GM12878 (cell line): ENCODE measurements around the gene SIRT7. TPM values are rescaled to one million over a fixed set of nuclear protein-coding genes. Genes with fewer than 3 reads are reported as not detected.

ENCODE experiments used
- ATAC-seq: fragments of 200-7000 bp; cut with Tn5 transposase; 3 replicates; pipeline ENCODE4 v1.9.1; 2020; ENCODE audit warnings: mild to moderate bottlenecking, moderate library complexity
- BruUV-seq: library from RNA; stranded (reverse); fragments of 400-500 nt; replicated peaks from 2 replicates; lab custom pipeline; 2021; lab: Mats Ljungman, UMichigan
- CTCF ChIA-PET: fragments of 300-600 bp; sonication (Branson Sonifier 250); formaldehyde crosslinking; extraction: SDS; loops from one replicate; lab custom pipeline; 2021; ENCODE audit warnings: inconsistent platforms; lab: Yijun Ruan, JAX
- POLR2A ChIA-PET: fragments of 350-600 bp; formaldehyde crosslinking; extraction: SDS; loops from one replicate; lab custom pipeline; 2021; ENCODE audit warnings: inconsistent platforms; lab: Charles Lee
- RAD21 ChIA-PET: fragments of 300-600 bp; sonication (Branson Sonifier 250); formaldehyde crosslinking; loops from one replicate; lab custom pipeline; 2023; ENCODE audit warnings: antibody characterized with exemption; ENCODE audit not compliant: unreplicated experiment; lab: Charles Lee
- SMC1A ChIA-PET: fragments of 300-600 bp; sonication (Branson Sonifier 250); formaldehyde crosslinking; loops from one replicate; lab custom pipeline; 2023; ENCODE audit not compliant: unreplicated experiment, uncharacterized antibody; lab: Charles Lee
- DNase-seq: peaks from one replicate; pipeline ENCODE4 v3.0.0-alpha.2; 2011; ENCODE audit warnings: low read depth, low spot score
- FAIRE-seq: peaks from 3 replicates; lab custom pipeline; 2011; peaks lifted over from hg19 to GRCh38; lab: Jason Lieb, UNC
- H2AFZ ChIP-seq: 2 replicates; pipeline ENCODE4 v1.6.0; 2011; ENCODE audit warnings: low read depth, low read length, control low read depth; ENCODE audit not compliant: control insufficient read depth
- H3K27ac ChIP-seq: 2 replicates; pipeline ENCODE4 v1.5.1; 2011; ENCODE audit warnings: control low read depth; ENCODE audit not compliant: control insufficient read depth, insufficient read depth
- H3K27me3 ChIP-seq, 2 experiments: replicated peaks in 1 of 2; 2 replicates each; pipeline versions ENCODE4 v1.6.0 to v1.6.1; 2011; ENCODE audit warnings: low read length in 1 of 2; ENCODE audit not compliant: control insufficient read depth in 2 of 2, insufficient read depth in 2 of 2
- H3K36me3 ChIP-seq, 2 experiments: 2 replicates each; pipeline ENCODE4 v1.5.1; 2011; ENCODE audit warnings: low read length in 1 of 2; ENCODE audit not compliant: control insufficient read depth in 2 of 2, insufficient read depth in 2 of 2
- H3K4me1 ChIP-seq: 2 replicates; pipeline ENCODE4 v1.6.1; 2011; ENCODE audit warnings: mild to moderate bottlenecking, low read length, moderate library complexity, mixed read lengths; ENCODE audit not compliant: control insufficient read depth, insufficient read depth
- H3K4me2 ChIP-seq: 2 replicates; pipeline ENCODE4 v1.6.0; 2011; ENCODE audit warnings: control low read depth; ENCODE audit not compliant: control insufficient read depth, insufficient read depth
- H3K4me3 ChIP-seq: fragments of 200-600 bp; sonication (generic); 2 replicates; pipeline ENCODE4 v1.5.1; 2016
- H3K79me2 ChIP-seq: 2 replicates; pipeline ENCODE4 v1.6.0; 2011; ENCODE audit warnings: low read length; ENCODE audit not compliant: control insufficient read depth, insufficient read depth
- H3K9ac ChIP-seq: 2 replicates; pipeline ENCODE4 v1.8.0; 2011; ENCODE audit warnings: low read length, control low read depth, mixed read lengths; ENCODE audit not compliant: control insufficient read depth, insufficient read depth
- H3K9me3 ChIP-seq: replicated peaks from 3 replicates; pipeline ENCODE4 v1.5.1; 2011; ENCODE audit warnings: mild to moderate bottlenecking, low read length; ENCODE audit not compliant: control insufficient read depth, insufficient read depth
- H4K20me1 ChIP-seq: 2 replicates; pipeline ENCODE4 v1.6.0; 2011; ENCODE audit not compliant: control insufficient read depth, insufficient read depth
- CHD1 ChIP-seq: IDR thresholded peaks from 2 replicates; pipeline ENCODE4 v1.6.1; 2012; ENCODE audit warnings: low read depth, low read length, improper control_type of control experiment
- CREB1 ChIP-seq: IDR thresholded peaks from 2 replicates; pipeline ENCODE4 v1.6.1; 2012; ENCODE audit warnings: low read depth, mild to moderate bottlenecking, inconsistent platforms
- CREM ChIP-seq: IDR thresholded peaks from 2 replicates; pipeline ENCODE4 v1.6.1; 2014; ENCODE audit warnings: antibody characterized with exemption, low read depth
- EGR1 ChIP-seq, 2 experiments: IDR thresholded peaks; 1 replicate in 1 of 2; 2 replicates in 1 of 2; pipeline ENCODE4 v1.6.1; 2011 to 2012; ENCODE audit warnings: low read depth in 2 of 2, low read length in 2 of 2, borderline replicate concordance in 1 of 2, mild to moderate bottlenecking in 1 of 2, moderate library complexity in 1 of 2
- NR2C2 ChIP-seq: IDR thresholded peaks from 2 replicates; pipeline ENCODE4 v1.6.1; 2011; ENCODE audit warnings: borderline replicate concordance, low read depth; ENCODE audit not compliant: control insufficient read depth, insufficient read length
- PKNOX1 ChIP-seq: fragments of 450-650 bp; IDR thresholded peaks from 2 replicates; pipeline ENCODE4 v1.6.1; 2016; ENCODE audit warnings: mild to moderate bottlenecking
- POLR2A ChIP-seq: IDR thresholded peaks from 2 replicates; pipeline ENCODE4 v1.6.1; 2011; ENCODE audit warnings: low read depth, mild to moderate bottlenecking, low read length
- RAD21 ChIP-seq: IDR thresholded peaks from 2 replicates; pipeline ENCODE4 v1.6.1; 2011; ENCODE audit warnings: mild to moderate bottlenecking, low read depth, low read length, moderate library complexity; ENCODE audit not compliant: insufficient read depth
- SREBF1 ChIP-seq: IDR thresholded peaks from 2 replicates; pipeline ENCODE4 v1.6.1; 2012; ENCODE audit warnings: mild to moderate bottlenecking, low read length
- SUPT20H ChIP-seq: IDR thresholded peaks from 2 replicates; pipeline ENCODE4 v1.6.1; 2011; ENCODE audit warnings: low read depth, mild to moderate bottlenecking, low read length, moderate library complexity, borderline replicate concordance; ENCODE audit not compliant: control insufficient read depth
- ZBTB33 ChIP-seq: fragments of 450-650 bp; IDR thresholded peaks from 2 replicates; pipeline ENCODE4 v1.6.1; 2017; ENCODE audit warnings: mild to moderate bottlenecking
- whole genome bisulfite sequencing: methylation state at CpG from one replicate; pipeline ENCODE4 v1.1.6; 2016; ENCODE audit warnings: low lambda C conversion rate; ENCODE audit not compliant: insufficient replicate concordance, insufficient coverage; ENCODE audit errors: missing lambda C conversion rate; 5-methylcytosine and 5-hydroxymethylcytosine counted together
- in situ Hi-C: fragments of 300-500 bp; cut with MboI; formaldehyde crosslinking; loops from 9 replicates; pipeline ENCODE4 v1.14.3; 2018; ENCODE audit warnings: mixed read lengths
- intact Hi-C: fragments of 100-400 bp; cut with micrococcal nuclease; formaldehyde crosslinking; loops from one replicate; pipeline ENCODE4 v1.14.2; 2022; ENCODE audit not compliant: unreplicated experiment
- polyA plus RNA-seq, 11 experiments: library from polyadenylated mRNA; depleted of rRNA in 4 of 11; unstranded in 6 of 11; stranded (reverse) in 5 of 11; fragments of >200 nt; fragmentation: Nextera tagmentation in 4 of 11; fragmentation: Illumina TruSeq in 1 of 11; extraction: Ambion mirVana in 4 of 11; extraction: Trizol in 1 of 11; gene quantifications; 1 replicate in 1 of 11; 2 replicates in 10 of 11; pipeline versions ENCODE4 v1.2.1 to v1.2.3, GENCODE V29; 2011 to 2016; ENCODE audit warnings: inconsistent platforms in 2 of 11, missing spikeins in 2 of 11, low read depth in 1 of 11
- total RNA-seq, 4 experiments: library from RNA; depleted of rRNA in 3 of 4; stranded (reverse); fragments of >200 nt in 3 of 4; fragmentation: Illumina TruSeq in 1 of 4; extraction: Trizol in 1 of 4; gene quantifications; 2 replicates each; pipeline versions ENCODE4 v1.2.1 to v1.2.3, GENCODE V29; 2013 to 2021
- TF ChIP-seq, protein P1 (sequence below): IDR thresholded peaks from 2 replicates; pipeline ENCODE4 v1.6.1; 2011; ENCODE audit warnings: borderline replicate concordance, low read depth, mild to moderate bottlenecking, moderate library complexity, mixed read lengths, low read length; ENCODE audit not compliant: insufficient read depth; ENCODE audit errors: extremely low read length

The SIRT7 gene
- total and polyA plus RNA-seq, 10 of the 15 experiments (the other 5 are each of a cell fraction or from before 2014, with no cell fraction given), result 1.2 to 56.2 (median 22.7) TPM

DNA sequence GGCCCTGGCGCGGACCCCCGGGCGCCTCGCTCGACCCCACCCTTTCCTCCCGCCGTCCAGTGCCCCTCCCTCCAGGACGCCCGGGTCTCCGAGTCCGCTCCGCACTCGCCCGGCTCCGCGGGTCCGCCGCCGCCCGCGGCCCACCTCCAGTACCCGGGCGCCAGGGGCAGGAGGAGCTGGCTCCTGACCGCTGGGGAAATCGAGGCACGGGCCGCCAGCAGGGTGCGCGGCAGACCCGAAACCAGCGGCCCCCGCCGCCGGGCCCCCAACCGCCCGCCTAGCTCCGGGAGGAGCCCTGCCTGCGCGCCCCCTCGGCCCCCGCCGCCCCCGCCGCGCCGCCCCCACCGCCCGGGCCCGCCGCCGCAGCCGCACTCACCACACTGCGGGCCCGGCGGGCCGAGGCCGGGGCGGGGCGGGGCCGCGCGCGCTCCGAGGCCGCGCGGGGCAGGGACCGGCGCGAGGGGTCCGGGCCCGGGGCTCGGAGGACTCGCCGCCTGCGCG lies 9.2 kb upstream of the SIRT7 start:
- FAIRE-seq (no peak), ATAC-seq (no peak), DNase-seq (no peak)
- H3K36me3 ChIP-seq, result peaks cover 0 to 2% of the 10 kb centered on the region in 2 experiments; a peak in 2 of 4 replicates
- no peaks in the 10 kb centered on the region for H3K9me3 ChIP-seq
- ChIA-PET RAD21 (interaction anchor here (0.6 to 1.1 kb wide), 4 partner anchors 33 to 244 kb away, joined by 3 read pairs; partner anchors contain the start of genes ARL16 and P4HB), SMC1A (interaction anchor here (1.5 kb wide), 1 partner anchor 10 kb away, joined by 6 read pairs; no protein-coding TSS in a partner anchor), POLR2A (interaction anchor here (0.9 to 2.0 kb wide), 6 partner anchors 10 to 216 kb away, joined by 3 to 8 read pairs (median 5); partner anchors contain the start of gene PYCR1), CTCF (interaction anchor here (0.8 to 1.7 kb wide), 7 partner anchors 9 to 92 kb away, joined by 3 to 8 read pairs (median 4); no protein-coding TSS in a partner anchor)
- peak overlapping the region; percentile 85 for H3K9ac ChIP-seq
- intact Hi-C loops, result loop anchor here (5.0 kb wide), 2 partner anchors 40 to 55 kb away; partner anchors contain the start of gene ARHGDIA
- peak overlapping the region; percentile 71 for H3K27ac ChIP-seq
- H2AFZ ChIP-seq, result no peak overlapping the region; the same call in 1 of the 2 replicates
- TF ChIP-seq EGR1 (IDR thresholded peaks at IDR 0.05; ENCODE audit: borderline replicate concordance in 1 of 2, low read depth in 2 of 2, low read length in 2 of 2) (peak in 1 of 2 experiments; percentile 55; a peak in 2 of 3 replicates), SUPT20H (no peak), CHD1 (no peak), CREM (no peak), ZBTB33 (no peak), CREB1 (no peak), PKNOX1 (no peak), NR2C2 (no peak), SREBF1 (no peak), RAD21 (no peak), POLR2A (peak; percentile 2; the same call in 1 of the 2 replicates)
- TF ChIP-seq, protein P1, sequence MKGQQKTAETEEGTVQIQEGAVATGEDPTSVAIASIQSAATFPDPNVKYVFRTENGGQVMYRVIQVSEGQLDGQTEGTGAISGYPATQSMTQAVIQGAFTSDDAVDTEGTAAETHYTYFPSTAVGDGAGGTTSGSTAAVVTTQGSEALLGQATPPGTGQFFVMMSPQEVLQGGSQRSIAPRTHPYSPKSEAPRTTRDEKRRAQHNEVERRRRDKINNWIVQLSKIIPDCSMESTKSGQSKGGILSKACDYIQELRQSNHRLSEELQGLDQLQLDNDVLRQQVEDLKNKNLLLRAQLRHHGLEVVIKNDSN, result no peak
- no peaks in the 10 kb centered on the region; the same call in 1 of the 2 replicates for H4K20me1 ChIP-seq
- no peaks in the 10 kb centered on the region for H3K27me3 ChIP-seq
- peaks cover 38% of the 10 kb centered on the region for H3K79me2 ChIP-seq
- no TSS peak for BruUV-seq
- peaks cover 27% of the 10 kb centered on the region for H3K4me1 ChIP-seq
- in situ Hi-C loops, result no loop called here
- WGBS, result 0% methylated on average over 25 of the region's 78 CpGs
- H3K4me2 ChIP-seq, result peak overlapping the region; percentile 97; the same call in 1 of the 2 replicates
- H3K4me3 ChIP-seq, result peak overlapping the region; percentile 83
